Thymus (tissue), 11 donors: Measurements from ENCODE around the gene CPNE8. TPM values are rescaled to one million over a fixed set of nuclear protein-coding genes. Genes with fewer than 3 reads are reported as not detected.

Experiments used
- DNase-seq, 9 donors: peaks; one replicate each; pipeline ENCODE4 v3.0.0-alpha.2; 2013; ENCODE audit warnings: low spot score in 9 of 9, low read depth in 6 of 9, missing footprints in 1 of 9
- H3K27ac ChIP-seq, 2 donors: one replicate each; pipeline ENCODE4 v1.5.1; 2013; ENCODE audit warnings: control low read depth in 1 of 2, low read depth in 1 of 2, low read length in 1 of 2, mild to moderate bottlenecking in 1 of 2, moderate library complexity in 1 of 2
- H3K27me3 ChIP-seq, 2 donors: one replicate each; pipeline ENCODE4 v1.5.1; 2013; ENCODE audit warnings: low read length in 1 of 2; ENCODE audit not compliant: control insufficient read depth in 2 of 2, insufficient read depth in 1 of 2
- H3K36me3 ChIP-seq, 2 donors: one replicate each; pipeline ENCODE4 v1.5.1; 2013; ENCODE audit warnings: low read length in 1 of 2, mild to moderate bottlenecking in 1 of 2, moderate library complexity in 1 of 2; ENCODE audit not compliant: control insufficient read depth in 2 of 2, insufficient read depth in 2 of 2
- H3K4me1 ChIP-seq, 2 donors: one replicate each; pipeline ENCODE4 v1.5.1; 2013; ENCODE audit warnings: low read length in 2 of 2; ENCODE audit not compliant: control insufficient read depth in 2 of 2, insufficient read depth in 2 of 2
- H3K4me3 ChIP-seq, 2 donors: one replicate each; pipeline ENCODE4 v1.5.1; 2013; ENCODE audit warnings: low read length in 2 of 2, control low read depth in 1 of 2, mild to moderate bottlenecking in 1 of 2
- H3K9me3 ChIP-seq, 2 donors: one replicate each; pipeline ENCODE4 v1.5.1; 2013; ENCODE audit warnings: low read length in 1 of 2, mild to moderate bottlenecking in 1 of 2; ENCODE audit not compliant: control insufficient read depth in 2 of 2, insufficient read depth in 1 of 2
- WGBS: extraction: QIAGEN DNeasy Blood & Tissue Kit; methylation state at CpG from one replicate; pipeline ENCODE4 v1.1.7; 2013; 5-methylcytosine and 5-hydroxymethylcytosine counted together
- polyA plus RNA-seq: library from polyadenylated mRNA; stranded (reverse); fragments of 200-250 nt; gene quantifications from one replicate; pipeline ENCODE4 v1.2.3, GENCODE V29; 2013
- total RNA-seq: library from RNA; stranded (reverse); fragments of 120-200 nt; gene quantifications from one replicate; pipeline ENCODE4 v1.2.4, GENCODE V29; 2013
- donor health status: healthy.

Gene CPNE8
- total and polyA plus RNA-seq, 2 donors, result 5.1 to 13.4 TPM

DNA sequence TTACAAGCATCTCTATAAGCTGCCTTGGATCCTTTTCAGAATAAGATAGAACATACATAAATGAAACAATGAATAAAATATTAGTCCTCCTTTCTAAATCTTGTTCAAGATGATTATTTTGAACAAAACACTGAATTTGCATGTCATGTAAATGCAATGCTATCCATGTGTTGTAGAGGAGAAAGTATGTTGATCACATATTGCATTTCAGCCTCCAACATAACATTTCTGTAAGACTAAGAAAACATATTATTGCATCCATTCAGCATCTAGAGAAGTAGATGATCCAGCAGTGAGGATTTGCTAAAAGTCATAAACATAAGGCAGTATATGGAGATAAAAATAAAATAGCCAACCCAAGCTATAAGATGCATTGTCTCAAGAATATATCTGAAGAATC is 172.6 kb downstream of the CPNE8 start:
- Histone ChIP-seq H3K36me3 (no peaks in the 10 kb centered on the region), H3K4me1 (no peaks in the 10 kb centered on the region), H3K27ac (no peak overlapping the region), H3K9me3 (no peaks in the 10 kb centered on the region), H3K4me3 (no peak overlapping the region), H3K27me3 (no peaks in the 10 kb centered on the region)
- no peak for DNase-seq

- Histone ChIP-seq H3K9me3 (no peaks in the 10 kb centered on the region), H3K4me3 (no peak overlapping the region), H3K27ac (no peak overlapping the region), H3K36me3 (no peaks in the 10 kb centered on the region), H3K4me1 (no peaks in the 10 kb centered on the region), H3K27me3 (no peaks in the 10 kb centered on the region)
- DNase-seq, result no peak
- WGBS, result 91% methylated on average over 1 of the region's 1 CpG
Measured at GRCh38 chr12:38728894-38729293, 176.5 kb downstream of the CPNE8 start.

GRCh38 chr12:38721611-38722252 is 183.7 kb downstream of the CPNE8 start:
- Histone ChIP-seq H3K27ac (no peak overlapping the region), H3K27me3 (no peaks in the 10 kb centered on the region), H3K9me3 (no peaks in the 10 kb centered on the region), H3K4me3 (no peak overlapping the region), H3K4me1 (no peaks in the 10 kb centered on the region), H3K36me3 (no peaks in the 10 kb centered on the region)
- 97% methylated on average over 10 of the region's 10 CpGs for WGBS
- DNase-seq, result no peak

GRCh38 chr12:38720661-38721060 is 184.7 kb downstream of the CPNE8 start:
- no peaks in the 10 kb centered on the region for H3K4me1 ChIP-seq
- DNase-seq, result no peak
- 96% methylated on average over 9 of the region's 9 CpGs for WGBS
- no peaks in the 10 kb centered on the region for H3K36me3 ChIP-seq
- H3K4me3 ChIP-seq, result no peak overlapping the region
- H3K9me3 ChIP-seq, result no peaks in the 10 kb centered on the region
- no peak overlapping the region for H3K27ac ChIP-seq
- H3K27me3 ChIP-seq, result no peaks in the 10 kb centered on the region

DNA sequence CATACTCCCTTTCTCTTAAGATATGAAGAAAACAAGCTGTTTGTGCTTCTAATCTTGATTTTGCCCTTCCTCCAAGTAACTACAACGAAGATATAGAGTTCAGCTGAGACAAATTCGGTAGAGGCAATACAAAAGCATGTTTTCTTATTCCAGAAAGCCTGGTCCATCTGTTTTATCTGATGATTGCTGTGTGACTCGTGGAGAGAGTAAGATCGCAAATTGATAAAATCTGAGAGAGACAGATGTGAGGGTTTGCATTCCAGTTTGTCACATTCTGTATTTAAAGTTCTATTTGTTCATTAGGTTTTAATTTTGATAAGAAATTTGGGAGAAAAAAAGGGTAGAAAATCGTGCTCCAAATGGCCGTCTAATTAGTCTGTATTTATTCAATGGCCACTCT is 192.1 kb downstream of the CPNE8 start:
- no peak overlapping the region for H3K27ac ChIP-seq
- H3K27me3 ChIP-seq, result no peaks in the 10 kb centered on the region
- no peaks in the 10 kb centered on the region for H3K9me3 ChIP-seq
- H3K4me1 ChIP-seq, result no peaks in the 10 kb centered on the region
- H3K36me3 ChIP-seq, result no peaks in the 10 kb centered on the region
- H3K4me3 ChIP-seq, result no peak overlapping the region
- no peak for DNase-seq
- WGBS, result 93% methylated on average over 6 of the region's 6 CpGs

DNA sequence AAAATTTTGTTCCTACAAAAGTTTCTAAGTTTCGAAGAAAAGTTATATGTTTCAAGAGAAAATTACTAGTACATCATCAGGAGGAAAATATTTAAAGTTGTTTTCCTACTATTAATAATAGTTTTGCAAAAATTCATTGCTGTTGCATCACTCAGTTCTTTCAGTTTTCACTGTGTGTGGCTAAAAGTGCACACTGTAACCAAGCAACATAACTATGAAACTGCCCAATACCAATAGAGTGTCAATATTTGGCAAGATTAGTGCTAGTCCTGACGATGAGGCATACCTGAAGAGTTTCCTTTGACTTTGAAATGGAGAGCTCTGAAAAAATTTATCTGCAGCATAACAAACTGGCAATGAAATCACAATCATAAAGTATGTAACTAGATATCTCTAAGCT is 194.3 kb downstream of the CPNE8 start:
- Histone ChIP-seq H3K4me3 (no peak overlapping the region), H3K4me1 (no peaks in the 10 kb centered on the region), H3K27ac (no peak overlapping the region), H3K36me3 (no peaks in the 10 kb centered on the region), H3K9me3 (no peaks in the 10 kb centered on the region), H3K27me3 (no peaks in the 10 kb centered on the region)
- no peak for DNase-seq
- WGBS, result 96% methylated on average over 2 of the region's 2 CpGs

DNA sequence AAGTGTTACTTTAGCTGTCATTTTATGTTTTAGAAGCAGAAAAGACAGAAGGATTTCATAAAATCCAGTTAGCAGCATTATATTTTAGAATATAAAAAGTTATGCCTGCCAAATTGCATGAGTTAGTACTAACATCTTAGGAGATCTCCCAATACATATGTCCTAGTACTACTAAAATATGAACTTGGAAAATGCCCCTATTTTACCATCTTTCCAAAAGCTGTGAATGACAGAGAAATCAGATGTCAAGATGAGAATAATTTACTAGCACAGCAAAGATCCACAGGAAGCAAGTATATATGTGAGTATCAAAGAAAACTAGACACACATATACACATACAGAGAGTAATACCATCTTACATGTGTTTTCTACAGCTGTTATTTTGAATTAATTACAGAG is 196.9 kb downstream of the CPNE8 start:
- no peaks in the 10 kb centered on the region for H3K36me3 ChIP-seq
- DNase-seq, result no peak
- no peak overlapping the region for H3K27ac ChIP-seq
- no peak overlapping the region for H3K4me3 ChIP-seq
- no peaks in the 10 kb centered on the region for H3K4me1 ChIP-seq
- H3K27me3 ChIP-seq, result no peaks in the 10 kb centered on the region
- no peaks in the 10 kb centered on the region for H3K9me3 ChIP-seq

DNA sequence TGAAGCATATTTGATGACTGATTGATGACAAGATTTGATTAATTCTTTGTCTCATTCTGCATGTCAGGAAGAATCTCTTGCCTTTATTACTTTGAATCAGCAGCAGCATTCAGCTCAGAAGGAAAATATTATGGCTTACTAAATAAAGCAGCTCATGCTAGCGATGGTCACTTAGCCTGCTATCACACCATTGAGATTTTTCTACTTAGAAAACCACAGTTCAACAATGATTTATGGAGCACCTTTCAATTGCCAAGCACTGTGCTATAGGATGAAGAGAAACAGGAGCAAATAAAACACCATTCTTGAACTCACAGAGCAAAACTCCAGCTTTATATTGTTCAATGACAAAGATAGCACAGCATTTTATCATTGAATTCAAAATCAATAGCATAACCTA is 197.7 kb downstream of the CPNE8 start:
- H3K9me3 ChIP-seq, result no peaks in the 10 kb centered on the region
- no peaks in the 10 kb centered on the region for H3K27me3 ChIP-seq
- H3K4me3 ChIP-seq, result no peak overlapping the region
- no peak overlapping the region for H3K27ac ChIP-seq
- H3K4me1 ChIP-seq, result no peaks in the 10 kb centered on the region
- 97% methylated on average over 1 of the region's 1 CpG for WGBS
- no peak for DNase-seq
- H3K36me3 ChIP-seq, result no peaks in the 10 kb centered on the region

DNA sequence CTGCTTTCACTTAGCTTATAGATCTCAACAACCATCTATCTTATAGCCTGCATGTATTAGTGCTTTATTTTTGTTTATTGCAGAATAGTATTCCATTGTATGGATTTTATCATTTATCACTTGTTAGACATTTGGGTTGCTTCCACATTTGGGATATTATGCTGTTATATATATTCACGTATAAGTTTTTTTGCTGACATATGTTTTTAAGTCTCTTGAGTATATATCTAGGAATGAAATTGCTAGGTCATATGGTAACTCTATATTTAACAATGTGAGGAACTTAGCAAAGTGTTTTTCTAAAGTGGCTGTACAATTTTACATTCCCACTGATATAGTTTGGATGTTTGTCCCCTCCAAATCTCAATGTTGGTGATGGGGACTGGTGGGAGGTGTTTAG is 208.1 kb downstream of the CPNE8 start:
- H3K36me3 ChIP-seq, result no peaks in the 10 kb centered on the region
- 98% methylated on average over 1 of the region's 1 CpG for WGBS
- H3K9me3 ChIP-seq, result peaks cover 0 to 5% of the 10 kb centered on the region in 2 donors
- no peaks in the 10 kb centered on the region for H3K27me3 ChIP-seq
- H3K27ac ChIP-seq, result no peak overlapping the region
- no peak for DNase-seq
- H3K4me3 ChIP-seq, result no peak overlapping the region
- no peaks in the 10 kb centered on the region for H3K4me1 ChIP-seq

DNA sequence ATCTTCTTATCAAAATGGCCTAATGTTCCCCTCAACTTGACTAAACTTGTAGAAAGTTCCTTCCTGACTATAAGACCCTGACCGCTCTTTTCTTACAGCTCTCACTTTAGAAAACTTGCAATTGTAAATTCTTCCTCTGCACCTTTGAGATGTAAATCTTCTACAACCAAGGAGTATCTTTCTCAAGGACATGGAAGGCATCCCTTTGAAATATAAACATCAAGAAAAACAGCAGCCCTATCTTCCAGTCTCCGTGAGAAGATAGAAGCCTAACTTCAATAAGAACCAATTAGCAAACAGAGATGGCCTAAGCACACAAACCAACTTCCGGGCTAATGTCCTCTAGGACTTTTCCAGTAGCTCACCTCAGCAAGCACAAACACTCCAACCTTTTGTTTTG is 210.3 kb downstream of the CPNE8 start:
- Histone ChIP-seq H3K9me3 (peaks cover 0 to under 1% of the 10 kb centered on the region in 2 donors), H3K4me3 (no peak overlapping the region), H3K27me3 (no peaks in the 10 kb centered on the region), H3K4me1 (no peaks in the 10 kb centered on the region), H3K36me3 (no peaks in the 10 kb centered on the region), H3K27ac (no peak overlapping the region)
- WGBS, result 93% methylated on average over 3 of the region's 3 CpGs
- DNase-seq, result no peak
